Measurements from ENCODE around the gene DLGAP1.

GRCh38 chr18:3848316-3848715, 606.8 kb downstream of the DLGAP1 start:
- TF ChIP-seq POLR2A (IDR thresholded peaks at IDR 0.05; ENCODE audit: control extremely low read depth in 1 of 2, low read depth in 2 of 2, low read length in 2 of 2) (no peak), FOSL1 (IDR thresholded peaks at IDR 0.05; ENCODE audit: insufficient read depth, low read depth, low read length) (no peak), CTCF (IDR thresholded peaks at IDR 0.05; ENCODE audit: control extremely low read depth in 1 of 3, insufficient read depth in 1 of 3, low read depth in 1 of 3, low read length in 3 of 3) (no peak), NRF1 (IDR thresholded peaks at IDR 0.05; ENCODE audit: low read depth, low read length) (no peak), USF2 (IDR thresholded peaks at IDR 0.05; ENCODE audit: low read length) (no peak), KDM1A (IDR thresholded peaks at IDR 0.05; ENCODE audit: borderline replicate concordance, low read length) (no peak), MAX (IDR thresholded peaks at IDR 0.05) (no peak), POLR2AphosphoS5 (IDR thresholded peaks at IDR 0.05; ENCODE audit: low read depth, low read length) (no peak), RAD21 (IDR thresholded peaks at IDR 0.05 in 1 of 2, conservative IDR thresholded peaks at IDR 0.05 in 1 of 2; ENCODE audit: low read depth in 2 of 2, low read length in 2 of 2) (no peak)
